ENCODE measurements around the gene SERAC1.

SERAC1 gene

GRCh38 chr6:158122048-158122447 lies 46.0 kb downstream of the SERAC1 start:
- DNase-seq (ENCODE audit: low read depth in 2 of 2), result no peak

GRCh38 chr6:158121335-158121734 lies 46.7 kb downstream of the SERAC1 start:
- DNase-seq (ENCODE audit: low read depth in 2 of 2), result no peak

- no peak for DNase-seq (ENCODE audit: low read depth in 2 of 2)
Observed at GRCh38 chr6:158118886-158119285, 49.2 kb downstream of the SERAC1 start.

GRCh38 chr6:158115508-158115907 lies 52.6 kb downstream of the SERAC1 start:
- no peak for DNase-seq (ENCODE audit: low read depth in 2 of 2)

- no peak for DNase-seq (ENCODE audit: low read depth in 2 of 2)
Observed at GRCh38 chr6:158115102-158115501, 53.0 kb downstream of the SERAC1 start.

- DNase-seq (ENCODE audit: low read depth in 2 of 2), result no peak
Observed at GRCh38 chr6:158113802-158114201, 54.3 kb downstream of the SERAC1 start.

GRCh38 chr6:158111987-158112386 lies 56.1 kb downstream of the SERAC1 start:
- DNase-seq (ENCODE audit: low read depth in 2 of 2), result no peak

- DNase-seq (ENCODE audit: low read depth in 2 of 2), result no peak
Observed at GRCh38 chr6:158110986-158111385, 57.1 kb downstream of the SERAC1 start.

GRCh38 chr6:158109748-158110147 lies 58.3 kb downstream of the SERAC1 start:
- no peak for DNase-seq (ENCODE audit: low read depth in 2 of 2)

GRCh38 chr6:158104696-158105095 lies 63.4 kb downstream of the SERAC1 start:
- no peak for DNase-seq (ENCODE audit: low read depth in 2 of 2)

GRCh38 chr6:158103228-158103627 lies 64.8 kb downstream of the SERAC1 start:
- DNase-seq (ENCODE audit: low read depth in 2 of 2), result no peak

- DNase-seq (ENCODE audit: low read depth in 2 of 2), result no peak
Observed at GRCh38 chr6:158095671-158096070, 72.4 kb downstream of the SERAC1 start.

GRCh38 chr6:158095031-158095430 lies 73.0 kb downstream of the SERAC1 start:
- DNase-seq (ENCODE audit: low read depth in 2 of 2), result no peak

- DNase-seq (ENCODE audit: low read depth in 2 of 2), result no peak
Observed at GRCh38 chr6:158092806-158093205, 75.3 kb downstream of the SERAC1 start.

GRCh38 chr6:158087224-158087867 lies 80.7 kb downstream of the SERAC1 start:
- no peak for DNase-seq (ENCODE audit: low read depth in 2 of 2)

- DNase-seq (ENCODE audit: low read depth in 2 of 2), result no peak
Observed at GRCh38 chr6:158086504-158087223, 81.4 kb downstream of the SERAC1 start.

- DNase-seq (ENCODE audit: low read depth in 2 of 2), result no peak
Observed at GRCh38 chr6:158086054-158086503, 82.0 kb downstream of the SERAC1 start.

- no peak for DNase-seq (ENCODE audit: low read depth in 2 of 2)
Observed at GRCh38 chr6:158085261-158086053, 82.6 kb downstream of the SERAC1 start.

- no peak for DNase-seq (ENCODE audit: low read depth in 2 of 2)
Observed at GRCh38 chr6:158083455-158084325, 84.4 kb downstream of the SERAC1 start.

- no peak for DNase-seq (ENCODE audit: low read depth in 2 of 2)
Observed at GRCh38 chr6:158081657-158081935, 86.5 kb downstream of the SERAC1 start.

- DNase-seq (ENCODE audit: low read depth in 2 of 2), result no peak
Observed at GRCh38 chr6:158080849-158081656, 87.0 kb downstream of the SERAC1 start.
